A549 treated with AZD2906 at 1 μM for 4 hours (cell line): ENCODE results near the gene FSIP2. TPM values are rescaled to one million over a fixed set of nuclear protein-coding genes. Genes with fewer than 3 reads are reported as not detected.

Source experiments
- total RNA-seq: library from RNA; stranded (reverse); fragments of 200-300 nt; extraction: Qiagen RNA extraction; gene quantifications from 5 replicates; pipeline ENCODE4 v1.2.3, GENCODE V29; 2022

The FSIP2 gene
- 0.01 TPM in 1 of 5 replicates, not detected in the others for total RNA-seq

GRCh38 chr2:185738679-185739472, at the start of gene FSIP2:
Gene FSIP2, plus strand, starts transcription at chr2:185738804. Its CDS starts 91 bp downstream, at chr2:185738895.

